ENCODE results near the gene SLC25A21.

The SLC25A21 gene

DNA sequence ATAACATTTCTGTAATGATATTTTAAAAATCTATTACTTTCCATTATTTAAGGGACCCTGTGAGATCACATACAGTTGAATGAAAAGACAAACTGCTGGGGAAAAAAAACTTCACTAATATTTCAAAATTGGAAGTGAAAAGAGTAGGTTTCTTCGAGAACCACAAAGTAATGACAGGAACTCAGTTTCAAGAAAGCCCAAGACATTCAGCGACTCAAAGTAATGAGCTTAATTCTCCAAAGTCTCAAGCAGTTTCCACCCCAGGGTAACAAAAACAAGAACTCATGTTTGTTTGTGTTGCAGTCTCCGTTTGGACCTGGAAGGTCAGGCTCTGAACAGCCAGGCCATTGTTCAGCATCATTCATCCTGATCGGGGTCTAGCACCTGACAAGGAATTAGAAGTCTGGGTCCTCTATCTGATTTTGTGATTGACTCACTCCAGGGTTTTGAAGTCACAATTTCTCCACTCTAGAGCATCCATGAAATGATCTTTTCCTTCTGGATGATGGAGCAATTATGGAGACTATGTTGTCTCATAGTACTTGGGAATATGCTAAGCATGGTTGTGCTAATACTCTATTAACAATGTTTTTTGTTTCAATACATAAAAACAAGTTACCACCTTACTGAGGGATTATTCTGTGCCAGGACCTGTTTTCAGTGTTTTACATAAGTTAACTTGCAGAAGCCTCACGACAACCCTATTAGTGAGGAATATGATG, 126.9 kb downstream of the SLC25A21 start:
- DNase-seq (ENCODE audit: low read depth) = no peak

DNA sequence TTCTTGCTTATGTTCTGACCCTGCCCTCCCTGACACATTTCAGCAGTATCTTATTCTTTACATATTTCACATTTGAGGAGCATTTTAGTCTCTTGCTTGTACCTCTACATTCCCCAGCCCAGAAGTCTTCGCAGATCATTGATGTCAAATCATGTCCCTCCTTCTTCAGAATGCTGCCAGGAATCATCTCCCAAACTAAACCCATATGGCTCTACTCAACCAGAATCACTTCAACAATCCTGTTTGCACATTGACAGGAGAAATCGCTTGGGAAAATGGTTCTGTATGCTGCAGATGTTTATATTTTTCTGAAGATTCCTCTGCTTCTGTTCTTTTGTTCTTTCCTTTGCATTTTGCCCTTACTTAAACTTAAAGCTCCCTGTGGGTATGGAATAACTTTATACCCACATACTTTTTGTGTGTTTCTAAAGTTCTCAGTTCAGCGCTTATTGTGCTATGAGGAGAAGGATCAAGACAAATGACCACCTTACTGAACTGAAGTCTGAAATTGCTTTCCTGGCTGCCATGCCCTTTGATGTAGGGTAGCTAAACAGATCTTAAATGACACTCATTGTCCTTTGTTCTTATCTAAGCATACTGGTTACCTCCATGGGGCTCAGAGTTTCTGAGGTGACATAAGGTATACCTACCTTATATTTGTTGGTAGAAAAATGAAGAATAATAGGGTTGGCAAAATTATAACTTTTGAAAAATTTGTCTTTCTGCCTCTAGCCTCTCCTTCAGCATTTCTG, 134.6 kb downstream of the SLC25A21 start:
- DNase-seq (ENCODE audit: low read depth) = no peak

DNA sequence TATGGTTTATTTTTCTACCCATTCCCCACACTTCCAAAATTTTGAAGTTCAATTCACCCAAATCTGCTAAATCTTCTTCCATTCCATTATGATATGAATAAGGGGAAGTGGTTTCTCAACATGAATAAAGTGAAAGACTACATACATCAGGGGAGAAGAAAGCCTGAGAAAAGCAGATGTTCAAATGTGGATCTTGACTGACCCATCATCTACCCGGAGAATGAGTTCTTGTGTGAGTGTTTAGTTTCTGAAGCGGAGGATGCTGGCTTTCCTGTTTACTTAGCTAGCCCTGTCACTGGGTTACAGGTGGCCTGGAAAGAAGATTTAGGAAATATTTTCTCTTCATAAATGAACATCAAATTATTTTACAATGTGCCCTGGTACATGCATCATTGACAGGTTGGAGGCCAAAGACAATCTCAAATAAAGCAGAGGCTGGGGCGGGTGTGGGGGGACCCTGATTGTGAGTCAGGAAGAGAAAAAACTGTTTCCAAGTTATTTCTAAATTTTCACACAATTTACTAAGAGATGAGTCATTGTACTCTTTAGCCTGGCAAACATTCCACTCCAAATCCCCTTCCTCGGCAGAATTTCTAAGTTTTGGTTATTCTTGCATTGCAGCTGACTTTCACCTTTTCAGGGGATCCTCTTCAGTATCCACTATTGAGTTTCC, 135.6 kb downstream of the SLC25A21 start:
- DNase-seq (ENCODE audit: low read depth) = peak; percentile 43

DNA sequence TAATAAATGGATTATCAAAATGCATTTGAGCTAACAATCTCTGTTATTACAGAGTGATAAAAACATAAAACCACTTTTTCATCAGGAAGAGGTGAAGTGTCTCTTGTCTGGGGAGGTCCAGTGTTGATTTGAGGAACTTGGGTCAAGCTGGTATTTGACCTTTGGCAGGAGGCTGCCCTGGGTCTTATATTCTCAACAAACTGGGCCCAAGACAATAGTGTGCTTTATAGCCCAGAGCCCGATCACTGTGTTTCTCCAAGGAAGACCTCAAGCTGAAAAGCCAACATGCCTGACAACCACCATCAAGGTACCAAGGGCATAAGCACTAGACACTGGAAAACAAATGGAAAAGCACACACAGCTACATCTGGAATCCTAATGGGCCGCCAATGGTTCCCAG, 137.0 kb downstream of the SLC25A21 start:
- DNase-seq (ENCODE audit: low read depth) = no peak

DNA sequence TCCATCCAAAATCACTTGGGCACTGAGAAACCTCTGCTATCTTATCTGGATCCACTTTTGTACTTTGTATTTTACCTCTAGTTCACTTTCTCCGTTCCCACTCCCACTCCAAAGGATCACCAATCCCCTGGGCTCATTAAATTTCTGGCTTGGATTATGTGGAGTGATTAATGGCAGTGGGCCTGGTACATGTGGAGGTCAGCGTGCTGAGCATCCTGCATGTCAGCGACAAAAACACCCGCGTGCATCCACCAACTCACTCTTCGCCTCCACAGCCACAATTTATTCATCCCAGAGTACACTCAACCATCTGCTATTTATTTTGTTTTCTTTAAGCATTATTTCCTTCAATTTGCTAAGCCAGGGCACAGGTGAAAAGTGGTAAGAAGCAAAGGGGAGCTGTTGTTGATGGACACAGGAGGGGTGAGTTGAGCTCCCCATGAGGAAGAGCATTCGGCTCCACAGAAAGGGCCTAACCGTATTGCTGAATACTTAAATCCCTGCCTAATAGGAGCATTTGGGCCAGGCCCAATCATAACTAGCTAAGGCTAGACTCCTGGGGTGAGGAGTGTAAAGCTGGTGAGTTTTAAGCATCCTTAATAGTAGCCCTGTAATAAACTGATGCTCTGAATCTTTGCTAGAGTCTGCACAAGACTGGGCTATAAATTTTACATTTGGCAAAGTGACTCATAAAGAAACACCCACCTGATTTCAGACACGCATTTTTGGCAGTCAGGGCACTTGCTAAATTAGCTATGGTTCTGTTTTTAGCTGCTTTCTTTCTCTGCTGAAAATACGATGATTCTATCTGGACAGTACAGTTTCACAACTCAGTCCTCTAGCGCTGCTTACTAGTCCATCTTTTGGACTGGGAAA, 137.8 kb downstream of the SLC25A21 start:
- DNase-seq (ENCODE audit: low read depth) = peak; percentile 24

DNA sequence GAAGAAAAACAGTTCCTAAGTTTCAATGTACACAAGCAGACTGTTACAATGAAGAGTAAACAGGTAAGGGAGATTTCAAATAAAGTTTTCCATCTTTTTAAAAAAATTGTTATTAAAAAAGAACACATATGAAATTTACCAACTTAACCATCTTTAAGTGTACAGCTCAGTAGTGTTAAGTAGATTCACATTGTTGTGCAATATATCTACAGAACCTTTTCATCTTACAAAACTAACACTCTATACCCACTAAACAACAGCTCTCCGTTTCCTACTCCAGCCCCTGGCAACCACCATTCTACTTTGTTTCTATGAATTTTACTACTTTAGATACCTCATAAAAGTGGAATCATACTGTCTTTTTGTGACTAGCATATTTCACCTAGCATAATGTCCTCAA, 139.5 kb downstream of the SLC25A21 start:
- DNase-seq (ENCODE audit: low read depth) = no peak

DNA sequence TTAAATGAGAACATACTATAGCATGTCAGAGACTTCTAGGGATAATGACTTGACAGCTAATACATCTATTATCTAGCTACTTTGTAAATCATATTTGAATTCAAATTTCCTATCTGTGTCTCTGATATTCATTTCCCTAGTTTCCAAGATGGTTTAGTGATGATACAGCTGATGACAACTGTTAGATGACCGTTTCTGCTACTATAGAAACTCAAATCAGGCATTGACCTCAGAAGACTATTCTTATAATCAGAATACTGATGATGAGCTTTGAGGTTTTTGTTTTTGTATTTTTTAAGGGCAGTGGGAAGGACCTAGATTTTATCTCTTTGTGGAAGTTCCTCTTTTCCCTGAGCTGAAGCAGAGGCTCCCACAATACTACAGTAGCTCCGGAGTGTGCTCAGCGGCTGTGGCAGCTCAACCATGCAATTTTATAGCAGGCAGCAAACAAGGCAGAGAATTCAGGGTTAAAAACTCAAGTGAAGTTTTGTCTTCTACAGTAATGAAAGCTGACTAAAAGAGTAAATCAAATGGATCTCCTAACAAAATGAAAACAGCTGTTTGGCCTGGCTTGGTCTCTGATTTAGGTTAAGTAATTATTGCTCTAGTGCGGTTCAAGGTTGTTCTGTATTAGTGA, 145.1 kb downstream of the SLC25A21 start:
- no peak for DNase-seq (ENCODE audit: low read depth)

DNA sequence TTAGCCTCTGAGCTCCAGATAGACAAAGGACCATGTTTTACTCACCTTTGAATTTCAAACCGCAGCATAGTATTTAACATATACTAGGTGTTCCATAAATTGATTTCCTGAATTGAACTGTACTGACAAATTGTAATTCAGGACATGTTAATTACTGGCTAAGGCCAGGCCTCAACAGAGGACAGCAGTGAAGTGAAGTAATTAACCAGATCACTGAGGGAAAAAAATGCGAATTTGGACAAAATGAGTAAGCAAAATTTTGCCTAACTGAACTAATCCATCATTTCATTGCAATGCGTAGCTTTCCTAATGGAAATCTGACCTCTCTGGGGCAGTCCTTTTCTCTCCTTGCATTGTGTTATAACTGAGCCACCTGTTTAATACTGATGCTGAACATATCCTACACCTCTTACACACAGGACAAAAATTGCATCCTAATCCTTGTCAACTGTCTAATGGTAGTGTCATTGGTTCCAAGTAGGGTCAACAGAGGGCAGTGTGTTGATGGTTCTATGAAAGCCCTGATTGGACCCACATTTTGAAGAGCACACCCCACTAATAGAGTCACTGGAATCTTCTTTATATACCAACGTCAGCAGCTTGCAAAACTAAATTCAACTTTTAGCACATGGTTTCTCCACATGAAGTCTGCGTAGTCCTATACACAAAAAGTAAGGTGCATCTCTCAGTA, 148.4 kb downstream of the SLC25A21 start:
- DNase-seq (ENCODE audit: low read depth) = no peak

DNA sequence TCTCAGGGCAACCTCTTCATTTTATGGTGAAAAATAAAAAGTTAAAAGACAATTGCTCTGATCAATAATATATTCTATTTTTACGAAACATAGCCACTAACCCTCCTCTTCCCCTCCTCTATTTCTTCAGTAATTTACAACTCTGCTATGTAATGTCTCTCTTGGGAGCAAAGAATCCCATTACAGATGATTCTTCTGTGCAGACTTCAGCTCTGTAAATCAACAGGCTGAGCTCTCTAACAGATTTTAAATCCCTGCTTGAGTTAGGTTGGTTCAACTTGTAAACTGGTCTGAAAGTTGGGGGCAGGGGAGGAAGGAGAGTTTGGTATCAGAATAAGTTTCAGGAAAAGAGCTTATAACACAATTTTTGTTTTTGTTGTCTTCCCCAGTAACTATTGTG, 151.0 kb downstream of the SLC25A21 start:
- no peak for DNase-seq (ENCODE audit: low read depth)

DNA sequence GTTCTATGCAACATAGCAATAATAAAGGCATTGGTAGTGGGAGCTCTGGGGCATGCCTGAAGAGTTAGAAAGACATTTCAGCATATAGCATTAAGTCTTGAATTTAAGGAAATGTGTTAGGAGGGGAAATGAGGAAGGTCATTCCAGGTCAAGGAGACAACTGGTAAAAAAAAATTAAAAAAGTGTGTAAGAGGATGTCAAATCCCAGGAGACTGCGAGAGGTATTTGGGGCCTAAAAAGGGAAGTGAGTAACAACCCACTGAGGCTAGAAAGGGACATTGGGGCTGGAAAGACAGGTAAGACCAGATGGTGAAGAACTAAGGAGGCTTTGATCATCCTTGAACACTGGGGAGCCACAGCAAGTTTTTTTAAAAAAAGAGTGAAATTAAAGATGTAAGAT, 152.9 kb downstream of the SLC25A21 start:
- no peak for DNase-seq (ENCODE audit: low read depth)

DNA sequence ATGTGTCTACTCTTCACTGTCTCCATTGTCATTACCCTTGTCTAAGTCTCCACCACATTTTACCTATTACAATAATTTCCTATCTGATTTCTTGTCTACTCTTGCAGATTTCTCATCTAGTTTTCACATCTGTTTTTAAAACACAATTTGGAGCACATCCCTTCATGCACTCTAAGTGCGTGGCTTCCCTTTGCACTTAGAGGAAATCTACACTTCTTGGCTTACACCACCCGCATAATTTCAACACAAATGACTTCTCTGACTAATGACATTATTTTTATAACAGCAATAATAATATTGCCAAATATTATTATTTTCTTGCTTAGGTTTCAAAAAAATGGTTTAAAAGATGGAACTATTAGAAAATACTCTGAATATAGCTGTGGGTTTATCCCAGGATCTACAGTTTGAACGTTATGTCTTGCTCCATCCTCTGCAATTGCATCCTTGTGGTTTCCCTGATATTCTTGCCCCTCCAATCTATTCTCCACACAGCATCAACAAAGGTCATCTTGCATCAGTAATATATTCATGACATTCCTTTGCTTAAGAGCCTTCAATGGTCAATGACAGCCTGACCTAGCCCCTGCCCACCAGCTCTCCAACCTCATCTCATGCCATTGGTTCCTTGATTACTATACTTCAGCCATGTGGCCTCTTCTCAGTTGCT, 153.7 kb downstream of the SLC25A21 start:
- DNase-seq (ENCODE audit: low read depth) = no peak

DNA sequence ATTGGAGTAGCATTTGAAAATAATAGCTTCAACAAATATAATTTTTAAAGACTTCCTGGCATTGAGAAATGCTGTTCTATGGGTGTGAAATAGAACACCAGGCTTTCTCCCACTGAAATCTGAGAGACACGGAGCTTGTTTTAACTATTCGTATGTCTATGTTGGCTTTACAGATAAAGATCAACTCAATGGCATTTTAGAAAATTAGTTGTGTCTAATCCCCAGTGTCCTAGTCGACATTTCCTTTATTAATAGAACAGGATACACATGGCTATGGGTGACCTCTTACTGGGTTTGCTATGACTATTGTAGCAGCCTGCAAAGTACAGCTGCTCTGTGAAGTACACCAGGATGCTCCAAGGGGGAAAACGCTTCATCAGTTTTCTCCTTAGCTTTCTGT, 159.3 kb downstream of the SLC25A21 start:
- DNase-seq (ENCODE audit: low read depth) = no peak

DNA sequence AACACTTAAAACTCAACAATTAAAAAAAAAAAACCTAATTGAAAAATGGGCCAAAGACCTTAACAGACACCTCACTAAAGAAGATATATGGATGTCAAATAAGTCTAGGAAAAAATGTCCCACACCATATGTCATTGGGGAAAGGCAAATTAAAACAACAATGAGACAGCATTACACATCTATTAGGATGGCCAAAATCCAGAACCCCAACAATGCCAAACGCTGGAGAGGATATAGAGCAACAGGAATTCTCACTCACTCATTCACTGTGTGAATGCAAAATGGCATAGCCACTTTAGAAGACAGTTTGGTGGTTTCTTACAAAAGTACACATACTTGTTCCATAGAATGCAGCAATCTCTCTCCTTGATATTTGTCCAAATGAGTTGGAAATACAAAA, 173.7 kb downstream of the SLC25A21 start:
- DNase-seq (ENCODE audit: low read depth) = no peak

DNA sequence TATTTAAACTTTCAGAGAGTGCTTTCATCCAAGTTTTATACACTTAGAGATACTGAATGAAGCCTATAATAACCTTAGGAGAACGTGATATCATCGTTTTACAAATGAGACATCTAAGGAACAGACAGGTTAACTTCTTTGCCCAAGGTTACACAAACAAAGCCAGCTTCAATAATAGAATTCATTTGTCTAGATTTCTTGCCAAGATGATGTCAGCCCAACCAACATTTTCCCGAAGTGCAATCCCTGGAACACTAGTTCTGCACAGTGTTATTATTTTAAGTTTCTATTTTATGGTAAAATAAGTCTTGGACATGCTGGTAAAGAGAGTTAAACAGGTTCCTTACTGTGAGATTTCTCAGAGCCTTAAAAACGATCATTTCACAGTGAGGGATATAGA, 174.6 kb downstream of the SLC25A21 start:
- DNase-seq (ENCODE audit: low read depth) = peak; percentile 11

DNA sequence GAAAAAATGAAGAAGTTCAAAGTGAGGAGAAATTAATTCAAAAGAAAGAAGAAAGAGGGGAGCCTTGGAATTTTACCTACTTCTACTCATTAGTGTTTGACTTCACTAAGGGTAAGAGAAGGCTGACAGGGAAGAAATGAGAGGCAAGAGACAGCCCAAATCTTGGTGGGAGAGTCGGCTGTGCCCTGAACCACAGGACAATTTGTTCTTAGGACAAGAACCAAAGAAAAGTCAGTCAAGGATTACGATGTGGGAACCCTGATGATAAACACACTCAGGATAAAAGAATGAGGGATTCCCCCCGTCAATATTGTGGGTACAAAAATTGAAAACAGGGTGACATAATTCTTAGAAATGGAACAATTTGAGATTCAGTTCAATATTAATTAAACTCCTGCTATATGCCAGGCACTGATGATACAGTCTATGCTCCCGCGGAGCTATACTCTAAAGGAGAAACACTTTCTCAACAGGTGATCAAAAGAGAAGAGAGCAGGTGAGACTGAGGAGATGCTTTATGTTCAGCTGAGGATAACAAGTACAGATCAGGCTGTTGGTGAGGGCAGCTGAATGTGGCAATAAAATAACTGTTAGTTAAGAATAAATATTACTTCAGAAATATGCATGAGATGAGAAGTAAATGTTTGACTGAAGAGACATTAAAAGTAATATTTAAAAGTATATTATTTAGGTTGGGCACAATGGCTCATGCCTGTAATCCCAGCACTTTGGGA, 175.4 kb downstream of the SLC25A21 start:
- peak; percentile 28 for DNase-seq (ENCODE audit: low read depth)

DNA sequence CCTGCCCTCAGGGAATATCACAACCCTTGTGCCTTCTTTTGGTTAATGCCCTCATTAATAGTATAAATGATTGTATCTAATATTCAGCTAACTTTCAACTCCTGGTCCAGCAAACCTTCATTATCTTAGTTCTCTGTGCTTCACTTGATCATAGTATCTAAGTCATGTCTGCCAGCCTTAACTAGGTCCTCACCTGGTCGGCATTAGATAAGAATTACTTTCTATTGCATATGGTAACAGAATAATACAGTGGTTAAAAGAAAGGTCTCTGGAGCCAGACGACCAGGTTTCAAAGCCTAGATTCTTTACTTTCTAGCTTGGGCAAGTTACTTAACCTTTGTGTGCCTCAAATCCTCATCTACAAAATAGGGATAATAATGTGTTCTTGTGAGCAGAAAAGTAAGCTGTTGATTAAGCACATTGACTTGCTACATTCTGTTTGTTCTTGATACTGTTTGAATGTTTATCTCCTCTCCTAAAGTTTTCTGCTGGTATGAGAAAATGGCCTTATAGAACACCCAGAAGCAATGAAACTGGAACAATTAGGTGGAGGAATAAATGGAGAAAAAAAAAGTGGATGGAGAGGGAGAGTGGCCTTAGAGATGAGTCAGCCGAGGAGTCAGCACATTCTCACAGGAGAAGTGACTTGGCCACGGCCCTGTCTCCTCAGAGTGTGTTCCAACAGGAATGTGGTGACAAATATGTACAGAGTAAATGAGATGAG, 176.1 kb downstream of the SLC25A21 start:
- peak; percentile 75 for DNase-seq (ENCODE audit: low read depth)

DNA sequence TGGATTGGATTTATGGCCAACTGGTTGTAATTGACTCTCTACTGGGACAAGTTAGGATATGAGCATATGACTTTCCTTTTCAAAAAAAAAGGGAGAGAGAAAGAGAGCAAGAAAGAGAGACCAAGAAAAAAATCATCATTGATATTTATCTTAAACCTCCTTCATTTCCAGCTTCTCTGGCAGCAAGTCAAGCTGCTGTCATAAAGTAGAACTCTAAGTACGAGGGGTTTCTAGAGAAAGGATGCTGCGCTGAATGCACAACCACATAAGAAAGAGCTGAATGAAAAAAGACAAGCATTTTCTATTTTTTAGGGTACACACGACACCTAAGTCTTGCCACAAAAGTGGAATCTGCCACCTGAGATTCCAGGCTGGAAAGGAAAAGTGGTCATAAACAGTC, 182.6 kb downstream of the SLC25A21 start:
- DNase-seq (ENCODE audit: low read depth) = no peak

DNA sequence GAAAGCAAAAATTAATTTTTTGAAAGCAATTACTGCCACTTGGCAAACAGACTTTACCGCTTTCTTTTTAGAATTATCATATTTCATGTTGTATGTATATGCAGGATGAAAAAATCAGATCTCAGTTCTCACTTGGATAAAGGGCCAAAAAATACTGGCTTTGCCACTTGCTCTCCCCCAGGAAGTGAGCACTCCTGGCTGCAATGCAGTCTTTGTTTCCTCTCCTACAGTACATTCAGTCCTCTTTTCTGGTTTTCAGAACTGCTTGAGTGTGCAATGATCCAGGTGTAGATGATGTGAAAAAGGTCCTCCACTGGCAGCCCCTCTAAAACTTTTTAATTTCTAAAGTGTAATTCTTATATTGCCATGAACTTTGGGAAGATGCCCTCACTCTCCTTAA, 183.4 kb downstream of the SLC25A21 start:
- DNase-seq (ENCODE audit: low read depth) = peak; percentile 18

DNA sequence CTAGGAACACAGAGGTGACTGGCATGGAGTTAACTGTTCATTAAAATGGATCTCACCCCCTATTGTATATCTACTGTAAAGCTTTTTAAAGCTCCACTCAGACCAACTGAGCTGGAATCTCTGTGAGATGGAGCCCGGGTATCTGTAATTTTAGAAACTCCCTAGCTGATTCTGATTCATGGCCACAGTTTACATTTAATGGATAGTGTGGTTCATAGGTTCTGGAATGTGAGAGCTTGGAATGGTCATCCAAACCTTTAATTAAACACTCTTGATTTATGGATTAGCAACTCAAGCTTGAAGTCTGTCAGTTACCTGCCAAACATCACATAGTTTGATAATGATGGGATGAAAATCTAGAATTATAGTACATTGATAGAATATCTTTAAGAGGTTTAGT, 183.8 kb downstream of the SLC25A21 start:
- DNase-seq (ENCODE audit: low read depth) = peak; percentile 49
